GM10266 (cell line): ENCODE measurements around the gene UGT1A9.

Experiments
- DNase-seq: peaks from one replicate; pipeline ENCODE4 v3.0.0; 2012; ENCODE audit errors: extremely low spot score
- TF ChIP-seq, protein P1 (sequence below): IDR thresholded peaks from 2 replicates; pipeline ENCODE4 v1.5.1; 2012; ENCODE audit warnings: mild to moderate bottlenecking, low read depth; ENCODE audit not compliant: control insufficient read depth, insufficient read depth; ENCODE audit errors: missing control alignments

Gene UGT1A9

DNA sequence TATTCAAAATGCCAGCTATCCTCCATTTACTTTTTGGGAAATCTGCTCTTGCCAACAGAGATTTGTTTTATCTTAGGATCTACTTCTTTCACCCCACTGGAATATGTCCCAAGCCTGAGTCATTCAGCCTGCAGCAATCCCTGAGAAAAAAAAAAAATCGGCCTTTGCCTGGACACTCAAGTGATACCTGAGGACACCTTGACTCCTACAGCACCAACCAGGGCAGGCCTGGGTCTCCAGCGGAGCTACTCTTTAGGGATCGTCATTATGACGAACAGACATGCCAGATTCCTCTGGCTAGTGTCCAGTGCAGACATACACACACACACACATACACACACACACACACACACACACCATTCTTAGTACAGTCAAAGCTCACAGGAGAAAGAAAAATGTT lies 18.7 kb downstream of the UGT1A9 start:
- TF ChIP-seq, protein P1, sequence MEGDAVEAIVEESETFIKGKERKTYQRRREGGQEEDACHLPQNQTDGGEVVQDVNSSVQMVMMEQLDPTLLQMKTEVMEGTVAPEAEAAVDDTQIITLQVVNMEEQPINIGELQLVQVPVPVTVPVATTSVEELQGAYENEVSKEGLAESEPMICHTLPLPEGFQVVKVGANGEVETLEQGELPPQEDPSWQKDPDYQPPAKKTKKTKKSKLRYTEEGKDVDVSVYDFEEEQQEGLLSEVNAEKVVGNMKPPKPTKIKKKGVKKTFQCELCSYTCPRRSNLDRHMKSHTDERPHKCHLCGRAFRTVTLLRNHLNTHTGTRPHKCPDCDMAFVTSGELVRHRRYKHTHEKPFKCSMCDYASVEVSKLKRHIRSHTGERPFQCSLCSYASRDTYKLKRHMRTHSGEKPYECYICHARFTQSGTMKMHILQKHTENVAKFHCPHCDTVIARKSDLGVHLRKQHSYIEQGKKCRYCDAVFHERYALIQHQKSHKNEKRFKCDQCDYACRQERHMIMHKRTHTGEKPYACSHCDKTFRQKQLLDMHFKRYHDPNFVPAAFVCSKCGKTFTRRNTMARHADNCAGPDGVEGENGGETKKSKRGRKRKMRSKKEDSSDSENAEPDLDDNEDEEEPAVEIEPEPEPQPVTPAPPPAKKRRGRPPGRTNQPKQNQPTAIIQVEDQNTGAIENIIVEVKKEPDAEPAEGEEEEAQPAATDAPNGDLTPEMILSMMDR: no peak
- DNase-seq: no peak

DNA sequence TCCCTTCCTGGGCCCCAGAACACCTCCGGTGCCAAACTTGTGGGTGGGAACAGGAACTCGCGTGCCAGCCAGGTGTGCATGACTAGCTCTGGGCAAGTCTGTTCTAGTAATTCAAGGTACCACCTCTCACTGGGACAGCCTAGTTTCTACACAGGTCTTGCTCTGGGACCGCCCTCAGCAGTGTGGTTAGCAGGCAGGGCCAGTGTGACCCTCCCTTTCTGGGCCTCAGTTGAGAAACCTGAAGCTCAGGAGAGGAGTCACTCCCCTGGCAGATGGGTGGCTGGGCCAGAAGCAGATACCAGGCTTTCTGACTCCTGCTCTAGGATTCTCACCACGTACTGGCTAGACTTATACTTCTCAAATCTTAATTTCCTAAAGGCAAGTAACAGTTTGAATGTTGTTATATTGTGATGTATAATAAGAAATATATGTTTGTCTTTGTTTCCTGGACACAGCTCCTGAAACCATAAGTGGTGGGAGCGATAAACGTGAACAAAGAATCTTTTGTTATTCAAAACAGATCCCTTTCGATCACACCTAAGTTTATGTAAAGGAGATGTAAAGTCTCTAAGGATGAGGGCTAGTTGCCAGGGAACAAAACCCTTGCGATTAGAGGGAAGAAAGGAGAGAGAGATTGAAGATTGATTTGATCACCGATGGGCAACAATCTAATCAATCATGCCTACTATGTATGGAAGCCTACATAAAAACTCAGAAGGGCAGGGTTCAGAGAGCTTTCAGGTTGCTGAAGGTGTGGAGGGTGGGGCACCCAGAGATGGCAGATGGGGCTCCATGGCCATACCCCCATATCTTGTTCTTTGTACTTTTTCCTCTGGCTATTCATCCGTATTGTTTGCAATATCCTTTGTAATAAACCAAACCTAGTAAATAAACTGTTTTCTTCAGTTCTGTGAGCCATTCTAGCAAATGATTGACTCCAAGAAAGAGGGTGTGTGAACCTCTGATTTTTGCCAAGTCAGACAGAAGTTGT lies 20.0 kb downstream of the UGT1A9 start:
- TF ChIP-seq, protein P1: no peak
- DNase-seq: no peak

DNA sequence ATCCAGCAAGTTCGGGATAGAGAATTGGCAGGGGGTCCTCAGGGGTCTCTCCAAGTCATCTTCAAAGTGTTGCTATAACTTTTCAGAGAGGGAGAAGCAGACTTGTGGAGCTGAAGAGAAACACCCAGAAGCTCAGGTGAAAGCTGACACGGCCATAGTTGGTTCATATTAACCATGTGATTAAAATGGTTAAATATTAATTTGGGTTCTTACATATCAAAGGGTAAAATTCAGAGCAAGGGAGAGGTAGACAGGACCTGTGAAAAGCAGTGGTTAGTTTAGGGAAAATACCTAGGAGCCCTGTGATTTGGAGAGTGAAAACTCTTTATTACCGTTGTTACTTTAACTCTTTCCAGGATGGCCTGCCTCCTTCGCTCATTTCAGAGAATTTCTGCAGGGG lies 20.9 kb downstream of the UGT1A9 start, which contains the start of gene UGT1A6:
Gene UGT1A6 (plus strand): TSS at position 243 of the 400 bp plus-strand sequence. CDS start 115 bp downstream, at position 358.
- no peak for DNase-seq
- TF ChIP-seq, protein P1: no peak

DNA sequence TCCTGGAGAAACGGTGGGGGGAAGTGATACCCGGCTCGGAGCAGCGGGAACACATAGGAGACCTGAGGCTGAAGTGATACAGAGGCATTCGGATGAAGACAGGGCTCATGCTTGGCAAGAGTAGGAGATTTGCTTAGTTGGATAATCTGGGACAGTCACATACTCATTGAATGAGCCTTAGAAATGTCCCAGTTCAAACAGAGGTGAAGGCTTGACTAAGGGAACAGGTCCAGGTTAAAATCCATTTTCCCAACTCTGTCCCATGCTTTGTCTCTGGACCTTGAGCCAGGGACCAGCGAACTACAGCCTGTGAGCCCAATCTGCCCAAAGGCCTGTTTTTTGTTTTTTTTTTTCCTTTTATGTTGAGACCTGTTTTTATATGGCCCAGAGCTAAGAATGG lies 22.3 kb downstream of the UGT1A9 start:
- TF ChIP-seq, protein P1: no peak
- DNase-seq: no peak

DNA sequence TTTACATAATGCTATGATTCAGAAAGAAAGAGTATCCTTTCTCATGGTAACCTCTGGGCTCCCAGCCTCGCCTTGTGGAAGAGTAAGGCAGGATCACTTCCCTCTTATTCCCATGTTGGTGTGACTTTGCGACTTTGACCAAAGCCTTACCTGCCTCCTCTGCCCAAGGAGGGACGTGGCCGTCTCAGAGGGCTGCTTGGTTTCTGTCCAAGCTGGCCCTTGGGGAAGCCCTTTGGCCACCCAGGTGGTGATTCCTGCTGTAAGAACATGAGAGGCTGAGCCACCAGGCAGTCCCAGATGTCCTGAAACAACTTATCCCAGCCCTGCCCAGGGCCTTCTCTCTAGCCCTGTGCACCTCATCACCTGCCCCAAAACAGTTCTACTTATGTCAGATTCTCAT lies 27.0 kb downstream of the UGT1A9 start:
- TF ChIP-seq, protein P1: no peak

DNA sequence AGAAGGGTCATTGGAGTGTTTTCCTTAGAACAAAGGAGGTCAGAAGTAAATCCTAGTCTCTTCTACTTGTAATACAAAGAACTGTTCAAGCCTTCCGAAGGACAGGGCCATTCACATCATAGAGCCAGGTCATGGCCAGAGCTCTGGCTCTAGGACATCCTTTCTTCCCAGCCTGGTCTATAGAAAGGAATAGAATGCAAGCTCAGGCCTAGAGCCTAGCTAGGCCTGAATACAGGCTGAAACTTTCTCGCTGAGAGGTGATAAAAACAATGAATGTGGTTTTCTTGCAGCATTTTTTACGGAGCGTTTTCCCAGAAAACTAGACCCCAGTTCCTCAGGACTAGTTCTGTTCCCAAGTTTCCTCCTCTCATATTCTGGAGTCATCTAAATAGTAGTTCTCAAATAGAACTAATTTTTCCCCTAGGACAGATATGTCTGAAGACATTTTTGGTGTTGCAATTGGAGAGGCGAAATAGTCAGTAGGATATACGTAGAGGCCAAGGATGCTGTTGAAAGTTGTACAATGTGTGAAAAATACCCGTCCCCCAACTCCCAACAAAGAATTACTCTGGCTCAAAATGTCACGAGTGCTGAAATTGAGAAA lies 27.8 kb downstream of the UGT1A9 start:
- DNase-seq: no peak
- TF ChIP-seq, protein P1: no peak

More for the DNA sequence above, 27.0 kb downstream of the UGT1A9 start:
- DNase-seq: no peak
